ENCODE results near the gene POLR1B.

Gene POLR1B

DNA sequence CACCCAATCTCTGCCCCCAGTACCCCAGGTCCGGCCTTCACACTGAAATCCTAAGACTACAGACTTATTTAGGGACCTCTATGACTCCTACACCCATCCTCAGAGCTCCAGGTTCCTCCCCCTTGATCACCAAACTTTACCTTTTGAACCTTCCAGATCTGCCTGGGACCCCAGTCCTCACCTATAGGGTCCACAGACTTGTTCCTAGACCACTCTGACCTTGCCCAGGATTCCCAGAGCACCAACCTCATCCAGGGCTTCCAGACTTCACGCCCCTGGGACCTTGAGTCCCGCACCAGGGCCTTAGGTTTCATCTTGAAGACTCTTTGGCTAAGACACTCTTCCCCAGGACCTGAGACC is 42.6 kb downstream of the POLR1B start:
- FAIRE-seq = no peak
- DNase-seq (ENCODE audit: insufficient read length) = no peak
- TF ChIP-seq POLR2A (IDR thresholded peaks at IDR 0.05; ENCODE audit: low read depth, low read length) = no peak
- no peak for TF ChIP-seq POLR2AphosphoS5 (IDR thresholded peaks at IDR 0.05; ENCODE audit: low read depth, low read length)
- no peak; the same call in 1 of the 2 replicates for TF ChIP-seq TAF1 (IDR thresholded peaks at IDR 0.05; ENCODE audit: borderline replicate concordance, low read depth, low read length)

DNA sequence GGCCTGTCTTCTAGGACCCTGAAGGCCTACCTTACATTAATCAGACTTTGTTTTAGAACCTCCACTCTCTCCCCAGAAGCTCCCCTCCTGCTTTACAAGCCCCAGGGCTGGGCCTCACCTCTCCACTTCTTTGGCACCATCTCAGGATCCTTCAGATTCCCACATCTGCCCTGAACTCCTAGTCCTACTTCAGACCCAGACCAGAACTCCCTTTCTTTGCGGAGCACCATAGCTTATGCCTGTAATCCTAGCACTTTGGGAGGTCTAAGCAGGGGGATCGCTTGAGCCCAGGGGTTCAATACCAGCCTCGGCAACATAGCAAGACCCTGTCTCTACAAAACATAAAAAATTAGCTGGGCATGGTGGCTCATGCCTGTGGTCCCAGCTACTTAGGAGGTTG is 43.1 kb downstream of the POLR1B start:
- no peak for TF ChIP-seq POLR2AphosphoS5 (IDR thresholded peaks at IDR 0.05; ENCODE audit: low read depth, low read length)
- TF ChIP-seq POLR2A (IDR thresholded peaks at IDR 0.05; ENCODE audit: low read depth, low read length) = no peak
- TF ChIP-seq TAF1 (IDR thresholded peaks at IDR 0.05; ENCODE audit: borderline replicate concordance, low read depth, low read length) = no peak
- DNase-seq (ENCODE audit: insufficient read length) (no peak), FAIRE-seq (no peak)

- FAIRE-seq (no peak), DNase-seq (ENCODE audit: insufficient read length) (no peak)
- TF ChIP-seq POLR2A (IDR thresholded peaks at IDR 0.05; ENCODE audit: low read depth, low read length) (no peak), TAF1 (IDR thresholded peaks at IDR 0.05; ENCODE audit: borderline replicate concordance, low read depth, low read length) (no peak), POLR2AphosphoS5 (IDR thresholded peaks at IDR 0.05; ENCODE audit: low read depth, low read length) (no peak)
These were observed 43.7 kb downstream of the POLR1B start for GRCh38 chr2:112585873-112586464.

- TF ChIP-seq POLR2AphosphoS5 (IDR thresholded peaks at IDR 0.05; ENCODE audit: low read depth, low read length) (no peak), TAF1 (IDR thresholded peaks at IDR 0.05; ENCODE audit: borderline replicate concordance, low read depth, low read length) (no peak), POLR2A (IDR thresholded peaks at IDR 0.05; ENCODE audit: low read depth, low read length) (no peak)
- DNase-seq (ENCODE audit: insufficient read length) (no peak), FAIRE-seq (no peak)
These were observed 46.4 kb downstream of the POLR1B start for GRCh38 chr2:112588611-112589045.

- DNase-seq (ENCODE audit: insufficient read length) (no peak), FAIRE-seq (no peak)
- TF ChIP-seq POLR2AphosphoS5 (IDR thresholded peaks at IDR 0.05; ENCODE audit: low read depth, low read length) (no peak), TAF1 (IDR thresholded peaks at IDR 0.05; ENCODE audit: borderline replicate concordance, low read depth, low read length) (no peak), POLR2A (IDR thresholded peaks at IDR 0.05; ENCODE audit: low read depth, low read length) (no peak)
These were observed 49.1 kb downstream of the POLR1B start for GRCh38 chr2:112591413-112591812.

DNA sequence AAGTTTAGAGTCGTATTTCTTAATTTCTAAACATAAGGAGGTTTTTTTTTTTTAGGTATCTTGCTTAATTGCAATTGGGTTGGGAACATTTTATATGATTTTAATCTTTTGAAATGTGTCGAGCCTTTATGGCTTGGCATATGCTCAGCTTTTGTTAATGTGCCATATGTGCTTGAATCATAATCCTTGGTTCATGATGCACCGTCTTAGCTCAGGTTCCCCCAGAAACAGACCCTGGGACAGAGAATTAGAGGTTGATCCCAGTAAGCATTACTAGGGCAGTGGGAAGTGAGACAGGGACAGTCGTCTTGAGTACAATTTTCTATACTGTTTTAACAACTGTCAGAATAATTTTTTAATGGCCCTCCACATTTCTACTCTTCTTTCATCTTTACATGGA is 51.5 kb downstream of the POLR1B start:
- TF ChIP-seq POLR2A (IDR thresholded peaks at IDR 0.05; ENCODE audit: low read depth, low read length) = no peak
- no peak for TF ChIP-seq POLR2AphosphoS5 (IDR thresholded peaks at IDR 0.05; ENCODE audit: low read depth, low read length)
- TF ChIP-seq TAF1 (IDR thresholded peaks at IDR 0.05; ENCODE audit: borderline replicate concordance, low read depth, low read length) = no peak

DNA sequence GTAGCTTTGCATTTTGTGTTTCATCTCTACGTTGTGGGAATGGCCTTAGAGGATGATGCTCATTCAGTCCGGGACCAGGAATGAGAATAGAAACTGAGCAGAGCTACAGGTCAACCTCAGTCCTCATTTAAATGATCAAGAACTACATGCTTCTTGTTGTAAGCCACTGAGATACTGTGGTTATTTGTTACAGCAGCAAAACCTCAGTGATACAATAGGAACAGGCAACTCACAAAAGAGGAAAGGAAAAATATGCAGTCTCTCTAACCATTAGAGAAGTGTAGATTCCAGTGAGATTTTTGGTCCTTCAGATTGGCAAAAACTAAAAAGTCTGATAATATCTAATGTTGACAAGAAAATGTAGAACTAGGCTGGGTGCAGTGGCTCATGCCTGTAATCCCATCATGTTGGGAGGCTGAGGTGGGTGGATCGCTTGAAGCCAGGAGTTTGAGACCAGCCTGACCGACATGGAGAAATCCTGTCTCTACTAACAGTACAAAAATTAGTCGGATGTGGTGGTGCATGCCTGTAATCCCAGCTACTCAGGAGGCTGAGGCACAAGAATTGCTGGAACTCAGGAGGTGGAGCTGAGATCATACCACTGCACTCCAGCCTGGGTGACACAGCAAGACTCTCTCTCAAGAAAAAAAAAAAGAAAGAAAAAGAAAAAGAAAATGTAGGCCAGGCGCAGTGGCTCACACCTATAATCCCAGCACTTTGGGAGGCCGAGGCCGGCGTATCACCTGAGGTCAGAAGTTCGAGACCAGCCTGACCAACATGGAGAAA is 55.5 kb downstream of the POLR1B start:
- no peak for FAIRE-seq
- DNase-seq (ENCODE audit: insufficient read length) = no peak
- TF ChIP-seq TAF1 (IDR thresholded peaks at IDR 0.05; ENCODE audit: borderline replicate concordance, low read depth, low read length) = no peak
- TF ChIP-seq POLR2A (IDR thresholded peaks at IDR 0.05; ENCODE audit: low read depth, low read length) = no peak
- TF ChIP-seq POLR2AphosphoS5 (IDR thresholded peaks at IDR 0.05; ENCODE audit: low read depth, low read length) = no peak

More for the DNA sequence above, 51.5 kb downstream of the POLR1B start:
- DNase-seq (ENCODE audit: insufficient read length) = no peak
- FAIRE-seq = no peak

DNA sequence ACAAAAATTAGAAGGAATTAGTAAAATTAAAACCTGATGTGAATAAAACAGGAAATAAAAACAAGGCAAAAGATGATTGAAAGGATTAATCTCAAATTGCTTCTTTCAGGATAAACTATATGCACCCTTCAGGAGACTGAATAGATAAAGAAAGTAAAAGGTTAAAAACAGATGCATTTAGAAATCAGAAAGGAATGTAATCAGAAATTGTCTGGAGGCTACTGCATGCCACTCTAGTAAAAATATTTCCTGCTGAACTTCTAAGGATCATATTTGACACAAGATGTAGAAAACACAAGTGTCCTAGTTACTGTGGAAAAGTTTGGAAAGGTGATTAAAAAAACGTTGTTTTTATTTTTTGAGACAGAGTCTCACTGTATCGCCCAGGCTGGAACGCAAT is 58.4 kb downstream of the POLR1B start:
- TF ChIP-seq TAF1 (IDR thresholded peaks at IDR 0.05; ENCODE audit: borderline replicate concordance, low read depth, low read length) (no peak), POLR2AphosphoS5 (IDR thresholded peaks at IDR 0.05; ENCODE audit: low read depth, low read length) (no peak), POLR2A (IDR thresholded peaks at IDR 0.05; ENCODE audit: low read depth, low read length) (no peak)
- FAIRE-seq (no peak), DNase-seq (ENCODE audit: insufficient read length) (no peak)

DNA sequence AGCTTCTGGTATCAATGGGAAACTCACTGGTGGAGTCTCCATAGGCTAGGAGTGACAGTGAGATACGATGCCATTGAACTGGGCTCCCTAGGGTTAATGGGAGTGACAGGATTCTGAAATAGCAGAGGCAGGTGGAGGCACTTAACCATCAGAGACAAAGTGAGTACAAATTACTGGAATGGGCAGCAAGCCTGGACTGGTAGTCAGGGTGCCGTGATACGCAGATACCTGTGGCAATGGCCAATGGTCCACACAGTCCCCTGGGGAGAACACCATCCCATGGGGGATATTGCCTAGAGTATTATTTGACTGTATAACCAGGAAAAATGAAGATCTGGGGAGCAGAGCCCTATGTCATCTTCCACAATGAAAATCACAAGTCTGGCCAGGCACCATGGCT is 59.5 kb downstream of the POLR1B start:
- no peak for FAIRE-seq
- DNase-seq (ENCODE audit: insufficient read length) = no peak
- TF ChIP-seq POLR2A (IDR thresholded peaks at IDR 0.05; ENCODE audit: low read depth, low read length) (no peak), POLR2AphosphoS5 (IDR thresholded peaks at IDR 0.05; ENCODE audit: low read depth, low read length) (no peak), TAF1 (IDR thresholded peaks at IDR 0.05; ENCODE audit: borderline replicate concordance, low read depth, low read length) (no peak)

DNA sequence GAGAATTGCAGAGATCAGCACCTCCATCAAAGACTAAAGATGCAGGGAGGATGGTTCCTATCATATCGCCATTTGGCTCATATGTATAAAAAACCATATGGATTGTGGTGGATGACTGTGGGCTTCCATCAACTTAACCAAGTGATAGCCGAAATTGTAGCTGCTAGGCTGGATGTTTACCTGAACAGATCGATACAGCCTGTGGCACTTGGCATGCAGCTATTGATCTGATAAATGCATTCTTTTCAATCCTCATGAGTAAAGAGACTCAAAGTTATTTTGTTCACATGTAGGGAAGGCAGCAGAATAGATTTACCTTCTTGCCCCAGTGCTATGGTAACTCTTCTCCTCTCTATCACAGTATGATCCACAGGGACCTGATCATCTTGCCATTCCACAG is 60.7 kb downstream of the POLR1B start:
- TF ChIP-seq POLR2AphosphoS5 (IDR thresholded peaks at IDR 0.05; ENCODE audit: low read depth, low read length) (no peak), POLR2A (IDR thresholded peaks at IDR 0.05; ENCODE audit: low read depth, low read length) (no peak), TAF1 (IDR thresholded peaks at IDR 0.05; ENCODE audit: borderline replicate concordance, low read depth, low read length) (no peak)
- DNase-seq (ENCODE audit: insufficient read length) (no peak), FAIRE-seq (no peak)

GRCh38 chr2:112603731-112604130 is 61.5 kb downstream of the POLR1B start:
- FAIRE-seq = no peak
- TF ChIP-seq TAF1 (IDR thresholded peaks at IDR 0.05; ENCODE audit: borderline replicate concordance, low read depth, low read length) = no peak
- no peak for TF ChIP-seq POLR2A (IDR thresholded peaks at IDR 0.05; ENCODE audit: low read depth, low read length)
- no peak for TF ChIP-seq POLR2AphosphoS5 (IDR thresholded peaks at IDR 0.05; ENCODE audit: low read depth, low read length)

GRCh38 chr2:112604952-112605351 is 62.7 kb downstream of the POLR1B start:
- DNase-seq (ENCODE audit: insufficient read length) (no peak), FAIRE-seq (no peak)
- TF ChIP-seq TAF1 (IDR thresholded peaks at IDR 0.05; ENCODE audit: borderline replicate concordance, low read depth, low read length) = no peak
- no peak for TF ChIP-seq POLR2AphosphoS5 (IDR thresholded peaks at IDR 0.05; ENCODE audit: low read depth, low read length)

More at GRCh38 chr2:112603731-112604130, 61.5 kb downstream of the POLR1B start:
- no peak for DNase-seq (ENCODE audit: insufficient read length)
